Activated CD4-positive, CD25-positive, alpha-beta regulatory T cell treated with anti-CD3 and anti-CD28 coated beads, Interleukin-2, amount 50 U/mL, for 24 hours (primary cell): ENCODE data around the gene THOC2.

Experiments used
- ATAC-seq, 2 donors: fragments of 150-1000 bp; cut with Tn5 transposase; one replicate each; pipeline ENCODE4 v1.10.0; 2021; ENCODE audit warnings: mild to moderate bottlenecking in 1 of 2, moderate library complexity in 1 of 2

The THOC2 gene

GRCh38 chrX:123563167-123563566 lies 169.7 kb downstream of the THOC2 start:
- ATAC-seq: no peak

DNA sequence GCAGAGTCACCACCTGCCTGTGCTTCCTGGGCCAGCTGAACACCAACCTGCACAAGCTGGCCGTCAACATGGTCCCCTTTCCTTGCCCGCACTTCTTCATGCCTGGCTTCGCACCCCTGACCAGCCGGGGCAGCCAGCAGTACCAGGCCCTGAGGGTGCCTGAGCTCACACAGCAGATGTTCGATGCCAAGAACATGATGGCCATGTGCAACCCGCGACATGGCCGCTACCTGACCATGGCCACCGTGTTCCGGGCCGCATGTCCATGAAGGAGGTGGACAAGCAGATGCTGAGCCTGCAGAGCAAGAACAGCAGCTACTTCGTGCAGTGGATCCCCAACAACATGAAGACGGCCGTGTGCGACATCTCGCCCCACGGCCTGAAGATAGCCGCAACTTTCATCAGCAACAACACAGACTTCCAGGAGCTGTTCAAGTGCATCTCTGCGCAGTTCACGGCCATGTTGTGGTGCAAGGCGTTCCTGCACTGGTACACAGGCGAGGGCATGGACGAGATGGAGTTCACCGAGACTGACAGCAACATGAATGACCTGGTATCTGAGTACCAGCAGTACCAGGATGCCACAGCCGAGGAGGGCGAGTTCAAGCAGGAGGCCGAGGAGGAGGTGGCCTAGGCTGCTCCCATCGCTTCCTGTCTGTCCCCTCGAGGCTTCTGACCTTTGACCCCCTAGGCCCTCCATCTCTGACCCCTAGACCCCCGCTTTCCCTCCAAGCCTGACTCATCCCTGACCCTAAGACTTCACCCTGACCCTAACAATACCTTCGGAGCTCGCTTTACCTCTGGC lies 170.3 kb downstream of the THOC2 start:
- no peak for ATAC-seq

GRCh38 chrX:123561439-123562215 lies 171.2 kb downstream of the THOC2 start:
- no peak for ATAC-seq

GRCh38 chrX:123550829-123551228 lies 182.0 kb downstream of the THOC2 start:
- ATAC-seq: no peak
